G401.6 (cell line): ENCODE results near the gene TWF2.

Source experiments
- FAIRE-seq: peaks from 2 replicates; lab custom pipeline; 2012; peaks lifted over from hg19 to GRCh38; lab: Jason Lieb, UNC

Gene TWF2

DNA sequence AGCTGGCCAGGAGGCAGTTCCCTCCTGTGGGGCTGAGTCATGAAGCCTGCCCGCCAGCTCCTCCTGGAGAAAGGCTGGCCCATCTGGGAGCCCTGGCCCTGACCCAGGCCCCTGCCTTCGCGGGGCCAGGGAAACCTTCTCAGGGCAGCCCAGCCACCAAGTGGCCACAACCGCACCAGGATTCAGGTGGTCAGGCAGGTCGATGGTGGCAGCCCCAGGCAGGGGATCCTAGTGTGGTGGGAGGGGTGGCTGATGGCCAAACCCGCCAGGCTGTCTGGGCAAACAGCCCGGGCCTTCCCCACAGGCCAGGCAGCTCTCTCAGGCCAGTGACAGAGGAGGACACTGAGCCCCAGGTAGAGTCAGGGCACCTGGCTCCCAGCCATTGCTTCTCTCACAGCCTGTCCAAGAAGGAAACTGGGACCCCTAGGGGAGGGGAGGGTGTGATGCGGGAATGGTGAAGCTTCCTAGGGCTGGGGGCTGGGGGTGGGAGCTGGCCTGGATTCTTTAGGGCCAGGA, 1.2 kb downstream of the TWF2 start:
- no peak for FAIRE-seq

DNA sequence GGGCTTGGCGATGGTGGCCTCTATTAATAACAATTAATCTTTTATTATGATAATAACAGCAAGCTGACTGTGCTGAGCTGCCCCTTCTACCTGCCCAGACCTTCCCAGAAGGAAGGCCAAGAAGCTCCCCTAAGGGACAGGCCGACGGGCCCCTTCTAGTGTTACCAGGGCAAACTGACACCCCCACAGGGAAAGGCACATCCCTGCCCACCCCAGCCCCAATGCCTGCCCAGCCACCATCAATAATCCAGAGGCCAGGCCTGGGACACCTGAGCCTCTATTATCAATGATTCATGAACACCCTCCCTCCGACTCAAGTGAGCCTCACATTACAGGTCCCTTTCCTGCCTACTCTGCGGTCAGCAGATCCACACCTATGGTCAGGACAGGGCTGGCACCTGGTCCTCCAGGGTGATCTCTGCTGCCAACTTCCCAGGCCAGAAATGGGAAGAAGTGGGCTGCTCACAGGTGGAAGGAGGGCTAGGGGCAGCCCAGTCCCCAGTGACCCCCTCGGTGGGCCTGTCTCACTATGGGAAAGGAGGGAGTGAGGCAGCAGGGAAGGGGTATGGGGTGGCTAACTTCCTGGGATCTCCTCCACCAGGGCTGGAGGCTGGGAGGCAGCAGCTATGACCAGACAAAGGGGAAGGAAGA, 1.8 kb downstream of the TWF2 start:
- no peak for FAIRE-seq

DNA sequence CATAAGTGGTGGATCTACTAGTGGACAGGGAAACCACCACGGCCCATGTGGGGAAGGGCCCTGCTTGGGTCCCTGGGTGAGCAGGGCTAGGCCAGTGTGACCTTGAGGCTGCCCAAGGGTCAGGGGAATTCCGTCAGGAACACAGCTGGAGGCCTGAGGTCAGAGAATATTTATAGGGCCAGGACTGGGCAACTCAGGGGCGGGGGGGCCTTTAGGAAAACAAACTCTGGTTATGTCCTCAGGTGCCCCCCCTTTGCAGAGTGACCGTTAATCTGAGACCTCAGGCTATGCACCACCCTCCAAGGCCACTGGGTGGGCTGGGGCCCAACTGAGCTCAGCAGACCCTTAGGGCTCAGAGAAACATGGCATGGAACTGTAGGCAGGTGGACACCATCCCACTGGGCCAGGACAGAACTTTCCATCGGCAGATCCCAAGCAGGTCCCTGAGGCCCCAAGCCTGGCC, 2.5 kb downstream of the TWF2 start:
- FAIRE-seq, result no peak

DNA sequence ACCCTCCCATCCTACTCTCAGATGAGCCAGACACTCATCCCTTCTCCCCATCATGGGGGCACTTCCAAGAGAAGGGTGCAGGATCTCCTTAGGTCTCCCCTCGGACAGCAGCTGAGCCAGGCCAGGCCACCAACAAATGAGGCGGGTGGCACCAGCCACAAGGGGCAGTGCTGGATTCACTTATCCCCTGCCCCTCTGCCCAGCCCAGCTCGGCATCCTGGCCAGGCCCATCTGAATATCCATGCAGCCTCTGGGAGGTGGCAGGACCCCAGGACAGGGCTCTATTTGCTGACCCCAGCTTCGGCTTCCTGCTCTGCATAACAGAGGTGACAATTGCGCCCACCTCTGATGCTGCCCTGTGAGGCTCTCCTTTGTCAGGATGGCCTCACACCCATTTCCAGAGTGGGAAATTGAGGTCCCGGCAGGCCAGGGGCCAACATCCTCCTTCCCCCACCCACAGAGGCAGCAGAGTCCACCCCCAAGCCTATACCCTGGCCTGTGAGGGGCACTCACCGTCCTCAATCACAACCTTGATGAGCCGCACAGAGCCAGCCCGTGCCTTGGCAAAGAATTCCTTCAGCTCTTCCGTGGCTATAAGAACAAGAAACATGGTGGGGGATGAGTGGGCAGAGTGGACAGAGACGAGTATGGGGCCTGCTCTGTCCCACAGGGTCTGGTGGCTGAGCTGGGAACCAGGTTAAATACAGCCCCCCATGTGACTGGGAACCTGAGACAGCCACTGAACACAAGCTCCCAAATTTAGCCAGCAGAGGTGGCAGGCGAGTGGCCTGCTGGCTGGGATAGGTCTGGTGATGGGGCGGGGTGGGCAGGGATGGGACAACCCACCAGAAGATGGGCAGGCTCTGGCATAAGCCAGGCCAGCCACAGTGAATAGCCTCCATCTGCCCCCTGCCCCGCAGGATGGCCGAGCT, 4.2 kb downstream of the TWF2 start:
- no peak for FAIRE-seq

DNA sequence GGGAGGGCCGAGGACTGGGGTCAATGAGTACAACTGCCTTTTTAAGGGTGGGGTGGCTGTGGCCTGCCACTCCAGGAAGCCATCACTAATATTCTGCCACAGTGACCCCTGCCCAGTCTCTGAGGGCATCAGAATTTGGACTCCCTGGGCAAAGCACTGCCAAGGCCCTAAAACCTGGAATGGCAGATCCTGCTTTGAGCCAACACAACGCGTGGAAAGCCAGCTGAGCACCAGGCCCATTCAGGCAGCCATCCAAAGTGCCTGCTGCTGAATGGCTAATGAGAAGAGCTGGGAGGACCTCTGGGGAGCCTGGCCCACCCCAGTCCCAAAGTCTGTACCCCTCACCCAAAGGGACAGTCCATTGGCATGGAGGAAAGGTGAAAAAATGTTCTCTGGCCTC, 5.0 kb downstream of the TWF2 start:
- FAIRE-seq, result no peak

DNA sequence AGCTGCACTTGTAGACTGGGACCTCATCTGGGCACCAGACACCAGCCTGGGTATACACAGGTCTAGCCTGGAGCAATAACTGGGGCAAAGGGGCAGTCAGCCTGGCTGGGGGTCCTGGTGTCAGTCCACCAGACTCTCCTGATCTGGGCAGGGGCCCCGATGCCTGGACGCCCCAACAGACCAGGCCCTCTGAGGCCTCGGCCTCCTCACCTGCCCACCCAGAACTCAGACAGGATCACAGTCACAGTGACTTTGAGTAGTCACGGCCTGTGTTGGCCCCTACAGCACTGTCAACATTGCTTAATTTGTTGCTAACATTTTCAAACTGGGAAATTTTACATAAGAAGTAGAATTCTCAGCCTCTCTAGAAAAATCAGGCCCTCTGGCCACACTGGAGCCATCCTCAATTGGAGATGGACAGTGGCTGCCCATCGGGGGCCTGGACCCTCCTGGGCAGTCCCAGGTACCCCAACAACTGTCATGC, 5.8 kb downstream of the TWF2 start:
- no peak for FAIRE-seq

DNA sequence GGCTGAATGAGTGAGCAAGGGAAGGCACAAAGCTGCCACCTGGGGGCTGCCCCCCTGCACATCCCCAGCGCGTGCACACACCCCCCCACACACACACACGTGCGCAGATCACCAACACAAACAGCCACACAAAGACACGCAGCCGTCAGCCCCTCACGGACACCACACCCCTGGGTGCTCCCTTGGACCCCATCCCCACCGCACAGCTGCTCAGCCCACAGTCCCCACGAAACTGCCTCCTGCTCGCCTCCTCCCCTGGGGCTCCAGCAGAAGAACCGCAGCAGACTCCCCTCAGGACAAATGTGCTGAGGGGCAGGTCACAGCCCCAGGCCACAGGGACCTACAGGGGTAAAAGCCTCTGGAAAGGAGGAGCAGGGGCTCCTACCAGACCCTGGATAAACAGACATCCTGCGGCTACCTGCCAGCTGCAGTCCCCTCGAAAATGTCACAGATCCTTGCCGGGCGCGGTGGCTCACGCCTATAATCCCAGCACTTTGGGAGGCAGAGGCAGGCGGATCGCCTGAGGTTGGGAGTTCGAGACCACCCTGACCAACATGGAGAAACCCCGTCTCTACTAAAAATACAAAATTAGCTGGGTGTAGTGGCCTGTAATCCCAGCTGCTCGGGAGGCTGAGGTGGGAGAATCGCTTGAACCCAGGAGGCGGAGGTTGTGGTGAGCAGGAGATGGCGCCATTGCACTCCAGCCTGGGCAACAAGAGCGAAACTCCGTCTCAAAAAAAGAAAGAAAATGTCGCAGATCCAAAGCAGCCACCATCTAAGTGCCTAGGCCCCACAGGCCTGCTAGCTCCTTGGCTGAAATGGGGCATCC, 6.5 kb downstream of the TWF2 start:
- FAIRE-seq, result no peak

DNA sequence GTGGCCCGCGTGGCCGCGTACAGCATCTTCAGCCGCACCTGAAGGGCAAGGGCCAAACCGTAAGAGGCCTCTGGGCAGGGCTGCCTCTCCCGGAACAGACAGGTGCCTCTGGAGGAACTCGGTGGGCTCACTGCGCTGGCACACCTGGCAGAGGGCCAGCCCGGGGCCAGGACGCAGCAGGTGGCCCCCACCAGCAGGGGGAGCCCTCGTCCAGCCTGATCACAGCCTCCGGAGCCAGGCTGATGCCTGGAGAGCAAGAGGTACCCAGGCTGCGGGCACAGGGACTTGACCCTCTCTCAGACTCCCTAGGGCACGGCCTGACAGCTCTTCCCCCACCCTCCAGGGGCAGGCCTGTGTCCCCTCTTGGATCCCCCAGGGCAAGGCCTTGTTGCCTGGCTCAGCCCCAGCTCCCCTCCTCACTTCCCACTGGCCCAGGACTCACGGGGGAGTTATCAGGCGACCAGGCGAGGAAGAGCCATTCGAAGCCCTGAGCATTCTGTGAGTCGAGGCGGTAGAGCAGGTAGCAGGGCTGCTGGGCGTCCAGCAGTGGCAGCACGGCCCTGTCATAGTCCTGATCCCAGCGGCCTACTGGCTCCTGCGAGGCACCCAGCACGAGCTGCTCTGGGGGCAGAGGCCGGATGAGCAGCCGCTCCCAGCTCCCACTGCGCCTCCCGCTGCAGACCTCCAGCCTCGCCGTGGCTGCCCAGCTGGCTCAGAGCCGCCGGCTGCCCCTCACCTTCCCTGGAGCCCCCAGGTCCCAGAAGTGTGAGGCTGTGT, 7.3 kb downstream of the TWF2 start:
- FAIRE-seq, result no peak

DNA sequence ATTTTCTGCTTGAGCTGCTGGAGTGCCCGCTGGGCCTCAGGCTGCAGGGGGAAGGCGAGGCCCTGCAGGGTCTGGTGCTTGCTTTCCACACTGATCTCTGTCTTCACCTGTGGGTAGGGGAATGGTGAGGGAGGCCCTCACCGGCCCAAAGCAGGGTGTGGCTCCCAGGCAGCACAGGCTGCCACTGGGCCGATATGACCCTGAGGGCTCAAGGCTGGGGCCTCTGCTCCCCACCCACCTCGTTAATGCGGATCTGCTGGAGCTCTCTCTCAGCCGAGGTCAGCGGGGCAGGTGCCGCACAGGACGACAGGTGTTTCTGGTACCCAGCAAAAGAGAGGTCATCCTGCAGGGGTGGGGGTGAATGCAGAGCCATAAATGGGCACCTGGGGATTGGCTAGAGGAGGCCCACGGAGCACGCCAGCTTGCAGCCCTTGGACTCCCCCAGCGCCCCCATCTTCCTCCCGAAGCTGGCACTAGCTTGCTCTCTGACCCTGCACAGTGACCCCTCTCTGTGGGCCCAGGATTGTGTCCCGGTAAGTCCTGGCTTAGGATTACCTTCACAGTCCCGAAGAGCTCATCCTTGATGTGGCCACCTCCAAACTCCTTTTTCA, 8.0 kb downstream of the TWF2 start:
- FAIRE-seq, result no peak

DNA sequence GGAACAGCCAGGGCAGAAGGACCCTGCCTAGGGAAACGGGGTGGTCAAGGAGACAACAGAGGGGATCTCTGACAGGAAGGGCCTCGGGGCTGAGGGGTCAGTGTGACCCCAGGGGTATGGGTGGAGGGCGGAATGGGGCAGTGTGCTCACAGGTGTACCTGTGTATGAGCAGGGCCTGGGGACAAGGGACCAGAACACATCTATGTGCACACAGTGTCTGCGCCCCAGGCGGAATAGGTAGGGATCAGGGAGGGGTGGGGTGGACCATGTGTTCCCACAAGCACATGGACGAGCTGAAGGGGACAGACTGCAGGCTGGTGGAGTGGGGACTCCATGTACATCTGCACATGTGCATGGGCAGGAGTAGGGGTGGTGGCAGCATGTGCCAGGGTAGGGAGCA, 8.5 kb downstream of the TWF2 start:
- no peak for FAIRE-seq

DNA sequence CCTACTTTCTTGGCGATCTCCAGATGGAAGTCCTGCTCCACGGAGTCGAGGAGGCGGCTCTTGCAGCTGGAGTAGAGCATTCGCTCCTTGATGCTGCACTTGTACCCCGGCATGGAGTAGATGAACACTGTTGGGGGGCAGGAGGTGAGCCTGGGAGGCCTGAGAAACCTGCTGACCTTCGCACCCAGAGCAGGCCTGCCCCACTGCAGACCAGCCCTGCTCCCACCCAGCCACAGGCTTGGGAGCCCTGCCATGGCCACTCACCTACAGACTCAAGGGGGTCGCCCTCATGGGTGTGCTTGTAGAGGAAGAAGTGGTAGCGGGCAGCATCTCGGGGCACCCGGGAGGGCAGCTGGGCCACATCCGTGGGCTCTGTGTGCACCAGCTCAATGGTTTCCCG, 9.3 kb downstream of the TWF2 start:
- FAIRE-seq, result no peak

DNA sequence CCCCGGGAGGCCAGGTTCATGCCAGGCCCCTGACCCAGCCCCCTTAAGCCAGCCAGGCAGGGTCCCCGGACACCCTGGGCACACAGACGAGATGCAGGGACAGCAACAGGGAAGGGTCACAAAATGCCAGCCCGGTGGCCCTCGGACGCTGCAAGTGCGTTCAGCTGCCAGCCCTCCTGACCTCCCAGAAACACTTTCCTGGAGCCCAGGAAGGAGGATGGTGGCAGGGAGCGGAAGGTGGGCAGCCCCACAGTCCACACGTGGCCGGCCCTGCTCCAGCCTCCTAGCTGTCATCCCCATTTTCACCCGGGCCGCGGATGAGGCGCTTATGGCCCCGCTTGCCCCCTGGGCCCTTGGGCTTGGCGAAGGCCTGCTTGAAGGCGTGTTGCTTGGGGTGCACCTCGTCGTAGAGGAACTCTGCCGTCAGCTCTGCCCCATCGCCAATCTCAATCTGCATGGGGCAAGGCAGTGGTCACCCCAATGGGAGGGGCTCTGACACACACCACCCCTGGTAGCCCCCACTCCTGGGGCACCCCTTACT, 10.1 kb downstream of the TWF2 start:
- no peak for FAIRE-seq

DNA sequence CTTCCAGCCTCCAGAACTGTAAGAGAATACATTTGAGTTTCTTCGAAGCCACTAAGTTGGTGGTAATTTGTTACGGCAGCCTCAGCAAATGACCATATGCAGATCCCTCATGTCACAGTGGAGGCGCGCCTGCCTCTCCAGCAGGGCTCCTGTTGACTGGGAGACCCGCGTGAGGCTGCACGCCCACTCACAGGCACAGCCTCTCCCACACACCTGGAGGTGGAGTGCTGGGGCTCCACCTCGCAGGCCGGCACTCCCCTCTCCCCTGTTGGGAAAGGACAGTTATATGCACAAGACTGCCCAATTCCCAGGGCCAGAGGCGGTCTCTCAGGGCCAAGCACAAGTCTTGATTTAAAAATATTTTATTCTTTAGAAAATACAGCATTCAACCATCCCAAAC, 10.7 kb downstream of the TWF2 start:
- FAIRE-seq, result no peak

DNA sequence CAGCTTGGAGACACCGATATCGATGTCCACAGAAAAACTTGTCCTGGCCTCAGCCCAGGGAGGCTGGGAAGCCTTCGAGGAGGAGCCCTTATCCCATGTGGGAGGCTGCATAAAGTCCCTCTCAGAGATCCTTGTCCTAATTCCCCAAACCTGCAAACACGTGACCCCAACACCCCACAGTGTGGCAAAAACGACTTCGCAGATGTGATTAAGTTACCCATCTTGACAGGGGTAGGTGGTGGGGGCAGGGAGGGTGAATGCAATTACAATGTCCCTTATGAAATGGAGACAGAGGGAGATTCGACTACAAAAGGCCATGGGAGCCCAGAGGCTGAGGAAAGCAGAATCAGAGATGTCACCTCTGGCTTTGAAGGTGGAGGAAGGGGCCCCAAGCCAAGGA, 11.2 kb downstream of the TWF2 start:
- no peak for FAIRE-seq

DNA sequence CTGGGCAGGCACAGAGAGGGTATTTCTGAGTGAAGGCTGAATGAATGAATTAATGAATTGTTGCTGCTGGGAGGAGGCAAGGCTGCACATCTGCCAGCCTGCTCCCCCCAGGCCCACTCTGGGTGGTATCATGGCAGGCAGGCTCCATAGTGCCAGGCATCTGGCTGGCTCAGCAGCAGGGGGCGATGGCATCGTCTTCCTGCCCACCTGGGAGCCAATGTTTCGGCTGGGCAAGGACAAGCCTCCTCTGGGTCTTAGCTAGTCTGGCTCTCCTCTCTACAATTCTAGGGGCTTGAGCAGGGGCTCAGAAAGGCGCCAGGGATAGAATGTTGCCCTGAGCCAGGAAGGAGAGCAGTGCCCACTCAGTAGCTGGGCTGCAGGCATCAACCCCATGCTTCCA, 11.8 kb downstream of the TWF2 start:
- no peak for FAIRE-seq

DNA sequence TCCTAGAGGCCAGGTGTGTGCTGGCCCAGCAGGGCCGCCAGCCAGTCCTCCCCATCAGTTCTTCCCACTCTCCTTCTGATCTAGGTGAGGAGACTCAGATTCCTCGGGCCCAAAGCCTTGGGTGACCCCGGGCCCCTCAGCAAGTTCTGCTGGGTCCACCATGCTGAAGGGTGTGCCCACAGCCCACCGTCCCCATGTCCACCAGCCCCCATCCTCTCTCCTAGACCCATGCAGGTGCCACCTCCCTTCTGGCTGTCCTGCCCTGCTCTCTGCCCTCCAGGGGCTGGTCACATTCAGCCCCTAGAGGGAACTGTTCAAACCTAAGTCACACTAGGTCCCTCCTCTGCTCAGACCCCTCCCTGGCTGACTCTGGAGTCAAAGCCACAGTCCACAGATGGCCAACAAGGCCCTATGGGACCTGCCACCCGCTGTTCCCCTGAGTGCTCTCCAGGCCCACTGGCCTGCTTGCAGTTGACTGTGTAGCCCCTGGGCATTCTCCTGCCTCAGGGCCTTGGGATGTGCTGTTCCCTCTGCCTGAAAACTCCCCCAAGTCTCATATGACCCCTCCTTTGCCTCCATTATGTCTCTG, 12.6 kb downstream of the TWF2 start:
- no peak for FAIRE-seq

DNA sequence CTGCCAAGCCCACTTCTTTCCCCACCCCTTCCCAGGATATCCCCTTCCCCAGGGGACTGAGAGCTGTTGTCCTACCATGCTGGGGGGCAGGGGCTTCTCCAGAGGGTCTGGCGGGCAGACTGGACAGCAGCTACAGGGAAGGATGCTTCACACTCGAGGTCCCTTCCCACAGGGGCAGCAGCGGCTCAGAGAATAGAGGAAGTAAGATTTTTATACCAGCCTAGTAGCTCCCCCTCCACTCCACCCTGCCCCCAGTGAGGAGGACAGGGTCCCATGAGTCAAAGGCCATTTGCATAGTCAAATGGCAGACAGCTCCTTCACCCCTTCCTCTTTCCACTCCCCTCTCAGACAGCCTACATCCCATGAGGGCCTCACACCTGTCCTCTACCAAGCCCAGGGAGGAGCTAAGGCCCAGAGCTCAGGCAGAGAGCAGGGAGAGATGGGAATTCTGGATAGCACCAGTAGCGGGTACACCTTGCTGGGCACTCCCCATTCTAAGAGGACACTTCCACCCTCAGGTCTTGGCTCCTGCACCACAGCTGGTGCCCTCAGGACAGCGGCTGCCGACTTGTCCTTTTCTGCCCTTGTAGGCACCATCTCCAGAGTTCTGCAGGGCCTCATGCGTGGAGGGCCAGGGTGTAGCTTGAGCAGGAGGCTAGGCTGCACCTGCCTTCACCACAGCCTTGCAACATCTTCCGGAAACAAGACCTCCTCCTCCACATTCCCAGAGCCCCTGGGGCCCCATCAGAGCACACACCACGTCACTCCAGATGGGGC, 13.3 kb downstream of the TWF2 start, which contains the start of gene TLR9:
Gene TLR9, minus strand, starts transcription at position 194 of the 777 bp plus-strand sequence. Its CDS starts 116 bp downstream, at position 78.
- no peak for FAIRE-seq

DNA sequence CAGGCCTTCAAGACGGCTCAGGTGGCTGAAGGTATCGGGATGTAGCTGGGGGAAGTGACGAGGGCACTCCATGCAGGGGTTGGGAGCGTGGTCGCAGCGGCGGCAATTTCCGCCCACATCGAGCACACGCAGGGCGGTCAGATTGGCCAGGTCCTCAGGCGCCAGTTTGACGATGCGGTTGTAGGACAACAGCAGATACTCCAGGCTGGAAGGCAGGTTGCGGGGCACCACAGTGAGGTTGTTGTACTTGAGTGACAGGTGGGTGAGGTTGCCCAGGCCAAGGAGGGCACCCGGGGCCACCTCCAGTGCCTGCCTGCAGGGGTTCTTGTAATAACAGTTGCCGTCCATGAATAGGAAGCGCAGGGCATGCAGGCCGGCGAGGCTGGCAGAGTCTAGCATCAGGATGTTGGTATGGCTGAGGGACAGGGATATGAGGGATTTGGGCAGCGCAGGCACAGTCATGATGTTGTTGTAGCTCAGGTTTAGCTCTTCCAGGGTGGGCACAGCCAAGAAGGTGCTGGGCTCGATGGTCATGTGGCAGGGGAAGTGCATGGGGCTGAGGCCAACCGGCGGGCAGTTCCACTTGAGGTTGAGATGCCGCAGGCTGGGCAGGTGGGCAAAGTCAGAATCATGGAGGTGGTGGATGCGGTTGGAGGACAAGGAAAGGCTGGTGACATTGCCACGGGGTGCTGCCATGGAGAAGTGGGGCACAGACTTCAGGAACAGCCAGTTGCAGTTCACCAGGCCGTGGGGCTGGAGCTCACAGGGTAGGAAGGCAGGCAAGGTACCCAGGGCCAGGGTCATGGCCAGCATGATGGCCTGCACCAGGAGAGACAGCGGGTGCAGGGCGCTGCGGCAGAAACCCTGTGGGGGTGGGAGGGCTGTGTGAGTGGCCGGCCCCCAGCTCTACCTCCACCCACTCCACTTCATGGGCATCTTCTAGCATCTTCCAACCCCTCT, 15.2 kb downstream of the TWF2 start:
- FAIRE-seq, result no peak
